OCI-LY7 (cell line): ENCODE measurements around the gene CCDC159. TPM values are rescaled to one million over a fixed set of nuclear protein-coding genes. Genes with fewer than 3 reads are reported as not detected.
"Not testable (repeated sequence)": the region's sequence is repeated elsewhere in the genome, so short reads cannot be mapped to it uniquely, and the experiment has no call there.

Experiments
- BruUV-seq: library from RNA; stranded (reverse); fragments of 400-500 nt; replicated peaks from 2 replicates; lab custom pipeline; 2021; lab: Mats Ljungman, UMichigan
- CTCF ChIA-PET: fragments of 300-600 bp; sonication (Branson Sonifier 250); formaldehyde crosslinking; loops from one replicate; lab custom pipeline; 2022; ENCODE audit warnings: antibody characterized with exemption; ENCODE audit not compliant: unreplicated experiment; lab: Charles Lee
- POLR2A ChIA-PET: fragments of 300-600 bp; sonication (Branson Sonifier 250); formaldehyde crosslinking; loops from one replicate; lab custom pipeline; 2022; ENCODE audit warnings: antibody characterized with exemption; lab: Charles Lee
- DNase-seq: peaks from one replicate; pipeline ENCODE4 v3.0.0-alpha.2; 2015; ENCODE audit warnings: low spot score
- H2AFZ ChIP-seq: fragments of 200-600 bp; sonication (generic), shearing (Covaris generic); 2 replicates; pipeline ENCODE4 v1.6.1; 2014; ENCODE audit warnings: mild to moderate bottlenecking, antibody characterized with exemption, low read length, moderate library complexity
- H3K27ac ChIP-seq: fragments of 200-600 bp; sonication (generic); 2 replicates; pipeline ENCODE4 v1.5.1; 2014; ENCODE audit warnings: mixed run types, low read depth, mild to moderate bottlenecking, moderate library complexity, low read length, inconsistent platforms; ENCODE audit not compliant: poor library complexity, severe bottlenecking
- H3K36me3 ChIP-seq: fragments of 200-600 bp; sonication (generic); 2 replicates; pipeline ENCODE4 v1.6.1; 2014; ENCODE audit warnings: mild to moderate bottlenecking, antibody characterized with exemption, low read length, moderate library complexity, mixed read lengths; ENCODE audit not compliant: insufficient read depth
- H3K4me1 ChIP-seq: fragments of 200-600 bp; sonication (generic); 2 replicates; pipeline ENCODE4 v1.5.1; 2014; ENCODE audit warnings: mild to moderate bottlenecking, low read length; ENCODE audit not compliant: insufficient read depth, poor library complexity, severe bottlenecking
- H3K4me2 ChIP-seq: fragments of 200-600 bp; sonication (generic); 2 replicates; pipeline ENCODE4 v1.6.1; 2014; ENCODE audit warnings: mild to moderate bottlenecking, low read length
- H3K4me3 ChIP-seq: fragments of 200-600 bp; sonication (generic); 2 replicates; pipeline ENCODE4 v1.5.1; 2014; ENCODE audit warnings: mild to moderate bottlenecking, low read depth, low read length; ENCODE audit not compliant: poor library complexity, severe bottlenecking
- H3K79me2 ChIP-seq: fragments of 200-600 bp; sonication (generic); 2 replicates; pipeline ENCODE4 v1.6.1; 2016; ENCODE audit warnings: low read depth, mild to moderate bottlenecking, low read length, moderate library complexity, mixed read lengths; ENCODE audit not compliant: insufficient read depth
- H3K9me2 ChIP-seq: fragments of 200-600 bp; sonication (generic); 2 replicates; pipeline ENCODE4 v1.6.1; 2016; ENCODE audit warnings: mild to moderate bottlenecking, low read length, mixed read lengths; ENCODE audit not compliant: insufficient read depth
- H3K9me3 ChIP-seq: fragments of 200-600 bp; sonication (generic); 2 replicates; pipeline ENCODE4 v1.6.1; 2014; ENCODE audit warnings: mild to moderate bottlenecking, mixed run types, low read length, mixed read lengths
- H4K20me1 ChIP-seq: fragments of 200-600 bp; sonication (generic); 2 replicates; pipeline ENCODE4 v1.6.1; 2014; ENCODE audit warnings: mild to moderate bottlenecking, antibody characterized with exemption, low read length, moderate library complexity, mixed read lengths; ENCODE audit not compliant: insufficient read depth
- CTCF ChIP-seq: fragments of 200-600 bp; sonication (generic); conservative IDR thresholded peaks from 2 replicates; pipeline ENCODE4 v1.5.1; 2014; ENCODE audit warnings: mild to moderate bottlenecking, antibody characterized with exemption, low read length, moderate library complexity, mixed read lengths
- EZH2phosphoT487 ChIP-seq: fragments of 200-600 bp; sonication (generic); IDR thresholded peaks from 2 replicates; pipeline ENCODE4 v1.6.1; 2018; ENCODE audit warnings: low read depth, borderline replicate concordance, mild to moderate bottlenecking, mixed run types, antibody characterized with exemption, low read length, moderate library complexity, mixed read lengths
- intact Hi-C: fragments of 100-400 bp; cut with micrococcal nuclease; formaldehyde crosslinking; loops from one replicate; pipeline ENCODE4 v1.10.0; 2022; ENCODE audit not compliant: unreplicated experiment
- total RNA-seq, 2 experiments: library from RNA; depleted of rRNA in 1 of 2; stranded (reverse); fragments of >200 nt in 1 of 2; shearing (Covaris generic) in 1 of 2; gene quantifications; 2 replicates each; pipeline ENCODE4 v1.2.3, GENCODE V29; 2014 to 2022

The CCDC159 gene
- total RNA-seq, 2 experiments from 2014 or later, result 13.3 to 18.9 TPM

- intact Hi-C loops, result no loop called here
- H3K9me2 ChIP-seq, result no peaks in the 10 kb centered on the region
- no peaks in the 10 kb centered on the region for H4K20me1 ChIP-seq
- CTCF ChIA-PET, result no interaction called here
- H3K27ac ChIP-seq, result no peak overlapping the region
- POLR2A ChIA-PET, result no interaction called here
- no peak for DNase-seq
- no peaks in the 10 kb centered on the region for H3K4me1 ChIP-seq
- H3K36me3 ChIP-seq, result no peaks in the 10 kb centered on the region
- H2AFZ ChIP-seq, result no peak overlapping the region
- no peak for TF ChIP-seq CTCF
- no peak for TF ChIP-seq EZH2phosphoT487
- no peak overlapping the region for H3K4me3 ChIP-seq
- H3K4me2 ChIP-seq, result no peak overlapping the region
- no peaks in the 10 kb centered on the region for H3K79me2 ChIP-seq
- no TSS peak for BruUV-seq
- H3K9me3 ChIP-seq, result no peaks in the 10 kb centered on the region
Observed at GRCh38 chr19:11300811-11301120, 45.6 kb upstream of the CCDC159 start.

- Histone ChIP-seq H4K20me1 (no peaks in the 10 kb centered on the region), H3K4me3 (no peak overlapping the region), H3K9me3 (no peaks in the 10 kb centered on the region), H3K79me2 (no peaks in the 10 kb centered on the region), H3K27ac (no peak overlapping the region), H3K9me2 (no peaks in the 10 kb centered on the region), H3K36me3 (no peaks in the 10 kb centered on the region), H2AFZ (no peak overlapping the region), H3K4me1 (no peaks in the 10 kb centered on the region), H3K4me2 (no peak overlapping the region)
- POLR2A ChIA-PET, result interaction anchor here (1.1 kb wide), 1 partner anchor 33 kb away, joined by 3 read pairs; no protein-coding TSS in a partner anchor
- DNase-seq, result no peak
- no TSS peak for BruUV-seq
- no peak for TF ChIP-seq CTCF
- TF ChIP-seq EZH2phosphoT487, result no peak
- CTCF ChIA-PET, result no interaction called here
- intact Hi-C loops, result no loop called here
Observed at GRCh38 chr19:11304936-11305335, 41.4 kb upstream of the CCDC159 start.

- no peak overlapping the region for H3K4me3 ChIP-seq
- H3K79me2 ChIP-seq, result no peaks in the 10 kb centered on the region
- no peaks in the 10 kb centered on the region for H3K9me3 ChIP-seq
- DNase-seq, result no peak
- no peaks in the 10 kb centered on the region for H3K4me1 ChIP-seq
- H3K27ac ChIP-seq, result no peak overlapping the region
- no peak overlapping the region for H2AFZ ChIP-seq
- no peaks in the 10 kb centered on the region for H3K36me3 ChIP-seq
- no peaks in the 10 kb centered on the region for H3K9me2 ChIP-seq
- H3K4me2 ChIP-seq, result no peak overlapping the region
- intact Hi-C loops, result no loop called here
- no TSS peak for BruUV-seq
- ChIA-PET CTCF (interaction anchor here (1.0 kb wide), 1 partner anchor 69 kb away, joined by 3 read pairs; the partner anchor contains the start of gene SWSAP1), POLR2A (no interaction called here)
- no peaks in the 10 kb centered on the region for H4K20me1 ChIP-seq
- TF ChIP-seq EZH2phosphoT487 (no peak), CTCF (no peak)
Observed at GRCh38 chr19:11306337-11306736, 40.0 kb upstream of the CCDC159 start.

GRCh38 chr19:11320278-11320995 is 25.9 kb upstream of the CCDC159 start:
- H4K20me1 ChIP-seq, H3K4me2 ChIP-seq, H2AFZ ChIP-seq, H3K4me3 ChIP-seq, H3K9me3 ChIP-seq, H3K9me2 ChIP-seq, H3K27ac ChIP-seq, intact Hi-C loops, H3K36me3 ChIP-seq, BruUV-seq, H3K79me2 ChIP-seq: not testable (repeated sequence)
- POLR2A ChIA-PET, result interaction anchor here (1.1 kb wide), 1 partner anchor 55 kb away, joined by 4 read pairs; the partner anchor contains the start of gene SWSAP1
- peak; percentile 29 for DNase-seq
- H3K4me1 ChIP-seq, result peaks cover 14% of the 10 kb centered on the region
- CTCF ChIA-PET, result interaction anchor here (0.6 kb wide), 1 partner anchor 27 kb away, joined by 4 read pairs; no protein-coding TSS in a partner anchor
